OCI-LY3 (cell line): ENCODE measurements around the gene CENPS.

Experiments
- H2AFZ ChIP-seq: fragments of 200-600, 300-600 bp; shearing (Covaris generic); 2 replicates; pipeline ENCODE4 v1.6.0; 2014; ENCODE audit warnings: antibody characterized with exemption, low read depth, low read length
- H3K27ac ChIP-seq: fragments of 200-600, 300-600 bp; sonication (generic); 2 replicates; pipeline ENCODE4 v1.5.1; 2014; ENCODE audit warnings: mild to moderate bottlenecking, low read length, moderate library complexity, mixed read lengths
- H3K27me3 ChIP-seq: fragments of 200-600, 300-600 bp; sonication (generic); 2 replicates; pipeline ENCODE4 v1.6.1; 2014; ENCODE audit warnings: low read depth, low read length, mixed read lengths
- H3K36me3 ChIP-seq: fragments of 200-600, 300-600 bp; sonication (generic); replicated peaks from 2 replicates; pipeline ENCODE3; 2014; ENCODE audit warnings: low read depth, low read length, mixed read lengths
- H3K4me1 ChIP-seq: fragments of 300-600, 200-600 bp; sonication (generic); 2 replicates; pipeline ENCODE4 v1.6.1; 2014; ENCODE audit warnings: low read length, mixed read lengths
- H3K4me2 ChIP-seq: fragments of 200-600, 300-600 bp; sonication (generic); 2 replicates; pipeline ENCODE4 v1.6.1; 2014; ENCODE audit warnings: low read length, mixed read lengths
- H3K4me3 ChIP-seq: fragments of 300-600, 200-600 bp; sonication (generic); 2 replicates; pipeline ENCODE4 v1.5.1; 2014; ENCODE audit warnings: antibody characterized with exemption, mild to moderate bottlenecking, low read length, moderate library complexity
- H3K79me2 ChIP-seq: fragments of 300-600, 200-600 bp; shearing (Covaris generic); 2 replicates; pipeline ENCODE4 v1.6.1; 2014; ENCODE audit warnings: mild to moderate bottlenecking, low read length, mixed read lengths
- H3K9ac ChIP-seq: fragments of 300-600, 200-600 bp; shearing (Covaris generic); 2 replicates; pipeline ENCODE4 v1.6.0; 2014; ENCODE audit warnings: mild to moderate bottlenecking, low read length, moderate library complexity
- H3K9me3 ChIP-seq: fragments of 200-600, 300-600 bp; shearing (Covaris generic); 2 replicates; pipeline ENCODE4 v1.6.1; 2014; ENCODE audit warnings: low read length, mixed read lengths; ENCODE audit not compliant: insufficient read depth
- H4K20me1 ChIP-seq: fragments of 200-600, 300-600 bp; sonication (generic); 2 replicates; pipeline ENCODE4 v1.6.1; 2016; ENCODE audit warnings: low read length, mixed read lengths; ENCODE audit not compliant: insufficient read depth
- CTCF ChIP-seq: fragments of 200-600, 300-600 bp; sonication (generic); IDR thresholded peaks from 2 replicates; pipeline ENCODE4 v1.5.1; 2014; ENCODE audit warnings: antibody characterized with exemption, low read length, low read depth
- EZH2phosphoT487 ChIP-seq: fragments of 200-600 bp; shearing (Covaris generic); IDR thresholded peaks from 2 replicates; pipeline ENCODE4 v1.6.1; 2018; ENCODE audit warnings: antibody characterized with exemption, mixed run types, low read depth

Gene CENPS

GRCh38 chr1:10389271-10389973, 40.8 kb upstream of the CENPS start:
- TF ChIP-seq CTCF (no peak), EZH2phosphoT487 (no peak)
- no peak overlapping the region for H3K27ac ChIP-seq

GRCh38 chr1:10396870-10397269, 33.4 kb upstream of the CENPS start:
- H3K27me3 ChIP-seq = no peaks in the 10 kb centered on the region
- H4K20me1 ChIP-seq = no peaks in the 10 kb centered on the region
- H3K4me2 ChIP-seq = no peak overlapping the region
- no peak overlapping the region for H3K27ac ChIP-seq
- no peak overlapping the region for H2AFZ ChIP-seq
- H3K36me3 ChIP-seq = peaks cover 3% of the 10 kb centered on the region
- H3K4me3 ChIP-seq = no peak overlapping the region
- no peak for TF ChIP-seq EZH2phosphoT487
- TF ChIP-seq CTCF = no peak
- H3K9me3 ChIP-seq = no peaks in the 10 kb centered on the region
- H3K79me2 ChIP-seq = peaks cover 27% of the 10 kb centered on the region
- H3K4me1 ChIP-seq = peaks cover 7% of the 10 kb centered on the region
- no peak overlapping the region for H3K9ac ChIP-seq

More at GRCh38 chr1:10389271-10389973, 40.8 kb upstream of the CENPS start:
- H3K4me2 ChIP-seq = no peak overlapping the region
- no peaks in the 10 kb centered on the region for H4K20me1 ChIP-seq
- H2AFZ ChIP-seq = no peak overlapping the region
- H3K9ac ChIP-seq = no peak overlapping the region
- no peak overlapping the region for H3K4me3 ChIP-seq
- no peaks in the 10 kb centered on the region for H3K9me3 ChIP-seq
- no peaks in the 10 kb centered on the region for H3K79me2 ChIP-seq
- H3K27me3 ChIP-seq = no peaks in the 10 kb centered on the region
- peaks cover 13% of the 10 kb centered on the region for H3K4me1 ChIP-seq
- no peaks in the 10 kb centered on the region for H3K36me3 ChIP-seq

- no peaks in the 10 kb centered on the region for H3K9me3 ChIP-seq
- peak overlapping the region; percentile 89 for H3K4me3 ChIP-seq
- TF ChIP-seq CTCF (no peak), EZH2phosphoT487 (no peak)
- H3K4me1 ChIP-seq = peaks cover 7% of the 10 kb centered on the region
- peak overlapping the region; percentile 47 for H2AFZ ChIP-seq
- H4K20me1 ChIP-seq = no peaks in the 10 kb centered on the region
- H3K27ac ChIP-seq = peak overlapping the region; percentile 31; the same call in 1 of the 2 replicates
- H3K4me2 ChIP-seq = peak overlapping the region; percentile 57
- H3K27me3 ChIP-seq = no peaks in the 10 kb centered on the region
- peaks cover 7% of the 10 kb centered on the region for H3K36me3 ChIP-seq
- H3K9ac ChIP-seq = peak overlapping the region; percentile 61
- peaks cover 27% of the 10 kb centered on the region for H3K79me2 ChIP-seq
These were observed 31.9 kb upstream of the CENPS start for GRCh38 chr1:10398278-10398733.

- H3K36me3 ChIP-seq = peaks cover 7% of the 10 kb centered on the region
- H3K9me3 ChIP-seq = no peaks in the 10 kb centered on the region
- H3K4me2 ChIP-seq = peak within 1 kb of the TSS; percentile 94
- no peaks in the 10 kb centered on the region for H4K20me1 ChIP-seq
- H3K79me2 ChIP-seq = peaks cover 27% of the 10 kb centered on the region
- TF ChIP-seq EZH2phosphoT487 (no peak), CTCF (no peak)
- peak within 1 kb of the TSS; percentile 47 for H2AFZ ChIP-seq
- no peaks in the 10 kb centered on the region for H3K27me3 ChIP-seq
- peak within 1 kb of the TSS; percentile 58 for H3K27ac ChIP-seq
- H3K4me1 ChIP-seq = peaks cover 7% of the 10 kb centered on the region
- H3K9ac ChIP-seq = peak within 1 kb of the TSS; percentile 71
- peak within 1 kb of the TSS; percentile 89 for H3K4me3 ChIP-seq
These were observed 31.3 kb upstream of the CENPS start, which contains the start of gene PGD for GRCh38 chr1:10398734-10399443. PGD (plus strand) TSS chr1:10399064; CDS start chr1:10399118, 54 bp downstream.
